ENCODE results near the gene NDUFV3.

- no peak for TF ChIP-seq CTCF (IDR thresholded peaks at IDR 0.05)
- no peak for TF ChIP-seq POLR2A (IDR thresholded peaks at IDR 0.05)
These were observed 37.8 kb upstream of the NDUFV3 start for GRCh38 chr21:42855171-42855936.
